RWPE1 (cell line): ENCODE measurements around the gene B4GALT6.

ENCODE experiments used
- CTCF ChIA-PET: fragments of 350-600 bp; sonication (Branson Sonifier 250); formaldehyde crosslinking; extraction: SDS; loops from one replicate; lab custom pipeline; 2021; lab: Yijun Ruan, JAX
- POLR2A ChIA-PET: fragments of 400-600 bp; formaldehyde crosslinking; extraction: SDS; loops from one replicate; lab custom pipeline; 2020; ENCODE audit warnings: antibody characterized with exemption; ENCODE audit not compliant: low non-redundant PET; lab: Yijun Ruan, JAX
- DNase-seq: peaks from one replicate; pipeline ENCODE4 v3.0.0; 2012; ENCODE audit warnings: low spot score
- H3K27ac ChIP-seq: fragments of 450-650 bp; 2 replicates; pipeline ENCODE4 v1.5.1; 2017
- CTCF ChIP-seq: fragments of 450-650 bp; conservative IDR thresholded peaks from 2 replicates; pipeline ENCODE4 v1.5.1; 2017; ENCODE audit warnings: low read depth, mild to moderate bottlenecking

B4GALT6 gene

GRCh38 chr18:31695989-31696388 is 11.6 kb upstream of the B4GALT6 start:
- ChIA-PET CTCF (no interaction called here), POLR2A (interaction anchor here (0.6 kb wide), 1 partner anchor 59 kb away, joined by 3 read pairs; no protein-coding TSS in a partner anchor)
- H3K27ac ChIP-seq: no peak overlapping the region
- no peak for TF ChIP-seq CTCF
- DNase-seq: no peak

- no peak for DNase-seq
- no peak for TF ChIP-seq CTCF
- CTCF ChIA-PET: no interaction called here
- POLR2A ChIA-PET: no interaction called here
- H3K27ac ChIP-seq: no peak overlapping the region
Measured at GRCh38 chr18:31694297-31694696, 9.9 kb upstream of the B4GALT6 start.

DNA sequence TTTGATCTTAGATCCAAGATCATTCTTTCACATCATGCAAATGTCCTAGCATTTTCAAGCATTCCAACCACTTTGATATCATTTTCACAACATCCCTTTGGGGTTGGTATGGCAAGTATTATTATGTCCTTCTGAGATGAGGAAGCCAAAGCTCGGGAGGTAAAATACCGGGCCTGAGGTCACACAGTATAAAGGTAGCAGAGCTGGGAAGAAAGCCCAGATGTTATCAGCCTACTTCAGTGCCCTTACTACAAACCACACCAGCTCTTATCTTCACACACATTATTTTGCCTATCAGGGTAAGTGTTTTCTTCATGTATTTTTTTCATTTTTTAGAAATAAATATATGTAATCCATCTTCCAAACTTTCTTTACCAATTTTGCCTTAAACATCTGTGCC is 4.2 kb upstream of the B4GALT6 start:
- CTCF ChIA-PET: no interaction called here
- DNase-seq: no peak
- TF ChIP-seq CTCF: no peak
- H3K27ac ChIP-seq: no peak overlapping the region
- POLR2A ChIA-PET: no interaction called here

GRCh38 chr18:31686986-31687928 is 2.9 kb upstream of the B4GALT6 start:
- TF ChIP-seq CTCF: peak; percentile 37; the same call in 1 of the 2 replicates
- ChIA-PET POLR2A (no interaction called here), CTCF (no interaction called here)
- no peak overlapping the region for H3K27ac ChIP-seq
- peak; percentile 14 for DNase-seq

- H3K27ac ChIP-seq: no peak overlapping the region
- ChIA-PET POLR2A (no interaction called here), CTCF (no interaction called here)
- no peak for DNase-seq
- no peak for TF ChIP-seq CTCF
Measured at GRCh38 chr18:31686572-31686971, 2.2 kb upstream of the B4GALT6 start.

DNA sequence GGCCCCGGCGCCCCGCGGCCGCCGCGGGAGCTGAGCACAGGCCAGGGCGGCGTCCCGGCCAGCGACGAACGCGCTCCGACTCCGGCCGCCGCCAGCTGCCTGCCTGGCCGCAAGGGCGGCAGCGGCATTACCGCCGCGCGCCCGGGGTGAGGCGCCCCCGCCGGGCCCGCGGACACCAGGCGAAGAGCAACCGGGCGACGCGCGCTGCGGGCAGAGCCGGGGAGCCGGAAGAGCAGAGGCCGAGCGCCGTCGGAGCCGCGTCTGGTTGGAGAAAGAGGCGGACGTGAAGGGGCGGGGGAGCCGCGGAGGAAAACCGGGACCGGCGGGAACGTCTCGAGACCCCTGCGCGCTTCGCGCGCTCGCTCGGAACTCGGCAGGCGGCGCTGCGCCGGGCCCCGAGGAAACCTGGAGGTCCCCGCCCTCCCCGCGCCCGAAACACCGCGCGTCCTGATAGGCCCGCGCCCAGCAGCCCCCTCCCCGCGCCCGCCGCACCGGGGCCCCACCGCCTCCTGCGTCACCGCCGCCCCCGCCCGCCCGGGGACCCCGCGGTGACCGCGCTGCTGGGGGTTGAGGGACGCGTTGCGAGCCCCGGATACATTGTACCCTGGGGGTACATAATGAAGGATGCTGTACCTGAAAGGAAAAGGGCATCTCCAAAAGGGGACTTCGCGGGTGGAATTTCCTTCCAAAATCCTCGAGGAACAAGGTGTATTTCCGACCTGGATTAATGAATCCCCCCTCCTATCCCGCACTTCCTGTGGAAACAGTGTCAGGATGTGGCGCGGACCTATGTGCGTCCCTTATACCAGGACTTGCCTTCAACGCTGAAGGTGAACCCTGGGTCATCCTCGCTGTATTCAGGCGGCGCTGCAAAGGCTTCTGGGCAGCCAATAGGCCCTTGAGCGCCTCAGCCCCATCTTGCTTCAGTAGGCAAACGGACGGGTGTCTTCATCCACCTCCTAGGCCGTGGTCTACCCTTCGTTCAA is 1.0 kb upstream of the B4GALT6 start:
- POLR2A ChIA-PET: no interaction called here
- peak overlapping the region; percentile 88 for H3K27ac ChIP-seq
- CTCF ChIA-PET: no interaction called here
- peak; percentile 36 for DNase-seq
- TF ChIP-seq CTCF: peak; percentile 75
